ENCODE results near the gene ADAD2.

GRCh38 chr16:84242839-84243238 is 51.9 kb downstream of the ADAD2 start:
- no peak for TF ChIP-seq POLR2AphosphoS5 (IDR thresholded peaks at IDR 0.05; ENCODE audit: low read depth, low read length)
- no peak for TF ChIP-seq POLR2A (IDR thresholded peaks at IDR 0.05; ENCODE audit: low read depth, low read length)
- no peak for TF ChIP-seq TAF1 (IDR thresholded peaks at IDR 0.05; ENCODE audit: borderline replicate concordance, low read depth, low read length)

Data from GM12892 (cell line).